Measurements from ENCODE around the gene ERCC3. TPM values are rescaled to one million over a fixed set of nuclear protein-coding genes. Genes with fewer than 3 reads are reported as not detected.
A peak's percentile ranks its signal among the peaks of the same experiment; 100 is the strongest.

The ERCC3 gene
- total RNA-seq, 1 experiment from 2014 or later = 52.7 TPM

DNA sequence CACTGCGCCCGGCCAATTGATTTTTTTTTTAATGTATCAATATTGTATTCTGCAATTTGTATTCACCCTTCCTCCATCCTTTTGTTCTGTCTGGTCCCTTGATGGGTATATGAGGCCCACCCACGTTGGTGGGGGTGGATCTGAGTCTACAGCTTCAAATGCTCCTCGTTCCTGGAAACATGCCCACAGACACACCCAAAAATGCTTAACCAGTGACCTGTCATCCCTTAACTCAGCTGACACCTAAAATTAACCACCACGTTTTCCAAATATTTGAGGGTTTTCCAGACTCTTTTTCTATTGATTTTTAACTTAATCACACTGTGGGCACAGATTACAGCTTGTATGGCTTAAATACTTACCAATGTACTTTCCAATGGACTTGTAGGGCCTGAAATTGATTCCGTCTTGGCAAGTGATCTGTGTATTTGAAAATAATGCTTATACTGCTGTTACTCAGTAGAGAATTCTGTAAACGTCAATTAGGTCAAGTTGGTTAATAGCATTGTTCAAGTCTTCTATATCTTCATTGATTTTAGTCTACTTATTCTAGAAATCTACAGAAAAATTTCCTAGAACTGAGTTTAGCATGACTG, 39.5 kb downstream of the ERCC3 start:
- no peaks in the 10 kb centered on the region for H4K20me1 ChIP-seq (ENCODE audit: insufficient read depth)
- no peaks in the 10 kb centered on the region for H3K9me2 ChIP-seq (ENCODE audit: insufficient read depth)
- DNase-seq (ENCODE audit: low read depth, low spot score) (no peak), ATAC-seq (no peak; the same call in 1 of the 2 replicates)
- peaks cover 4 to 10% of the 10 kb centered on the region in 2 experiments; a peak in 3 of 4 replicates for H3K4me1 ChIP-seq (ENCODE audit: control insufficient read depth in 1 of 2, insufficient read depth in 2 of 2, low read length in 2 of 2)
- RAD21 ChIA-PET (ENCODE audit: low non-redundant PET in 1 of 2, low total read pairs in 2 of 2, uncharacterized antibody in 2 of 2, unreplicated experiment in 2 of 2) = no interaction called here
- TF ChIP-seq, protein P1, sequence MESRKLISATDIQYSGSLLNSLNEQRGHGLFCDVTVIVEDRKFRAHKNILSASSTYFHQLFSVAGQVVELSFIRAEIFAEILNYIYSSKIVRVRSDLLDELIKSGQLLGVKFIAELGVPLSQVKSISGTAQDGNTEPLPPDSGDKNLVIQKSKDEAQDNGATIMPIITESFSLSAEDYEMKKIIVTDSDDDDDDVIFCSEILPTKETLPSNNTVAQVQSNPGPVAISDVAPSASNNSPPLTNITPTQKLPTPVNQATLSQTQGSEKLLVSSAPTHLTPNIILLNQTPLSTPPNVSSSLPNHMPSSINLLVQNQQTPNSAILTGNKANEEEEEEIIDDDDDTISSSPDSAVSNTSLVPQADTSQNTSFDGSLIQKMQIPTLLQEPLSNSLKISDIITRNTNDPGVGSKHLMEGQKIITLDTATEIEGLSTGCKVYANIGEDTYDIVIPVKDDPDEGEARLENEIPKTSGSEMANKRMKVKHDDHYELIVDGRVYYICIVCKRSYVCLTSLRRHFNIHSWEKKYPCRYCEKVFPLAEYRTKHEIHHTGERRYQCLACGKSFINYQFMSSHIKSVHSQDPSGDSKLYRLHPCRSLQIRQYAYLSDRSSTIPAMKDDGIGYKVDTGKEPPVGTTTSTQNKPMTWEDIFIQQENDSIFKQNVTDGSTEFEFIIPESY (IDR thresholded peaks at IDR 0.05; ENCODE audit: extremely low read depth, insufficient replicate concordance, low read length) = no peak
- TF ChIP-seq JUND (IDR thresholded peaks at IDR 0.05) = no peak
- TF ChIP-seq, protein P2, sequence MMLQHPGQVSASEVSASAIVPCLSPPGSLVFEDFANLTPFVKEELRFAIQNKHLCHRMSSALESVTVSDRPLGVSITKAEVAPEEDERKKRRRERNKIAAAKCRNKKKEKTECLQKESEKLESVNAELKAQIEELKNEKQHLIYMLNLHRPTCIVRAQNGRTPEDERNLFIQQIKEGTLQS (IDR thresholded peaks at IDR 0.05) = no peak
- TF ChIP-seq SIN3A (IDR thresholded peaks at IDR 0.05; ENCODE audit: low read depth) = no peak
- TF ChIP-seq POLR2AphosphoS5 (IDR thresholded peaks at IDR 0.05; ENCODE audit: low read depth, low read length) = no peak
- no peak for TF ChIP-seq TCF7L2 (IDR thresholded peaks at IDR 0.05; ENCODE audit: borderline replicate concordance, extremely low read depth, insufficient read depth, insufficient read length)
- TF ChIP-seq EZH2phosphoT487 (IDR thresholded peaks at IDR 0.05; ENCODE audit: borderline replicate concordance) = no peak
- TF ChIP-seq EZH2 (IDR thresholded peaks at IDR 0.05) = no peak
- TF ChIP-seq, protein P3, sequence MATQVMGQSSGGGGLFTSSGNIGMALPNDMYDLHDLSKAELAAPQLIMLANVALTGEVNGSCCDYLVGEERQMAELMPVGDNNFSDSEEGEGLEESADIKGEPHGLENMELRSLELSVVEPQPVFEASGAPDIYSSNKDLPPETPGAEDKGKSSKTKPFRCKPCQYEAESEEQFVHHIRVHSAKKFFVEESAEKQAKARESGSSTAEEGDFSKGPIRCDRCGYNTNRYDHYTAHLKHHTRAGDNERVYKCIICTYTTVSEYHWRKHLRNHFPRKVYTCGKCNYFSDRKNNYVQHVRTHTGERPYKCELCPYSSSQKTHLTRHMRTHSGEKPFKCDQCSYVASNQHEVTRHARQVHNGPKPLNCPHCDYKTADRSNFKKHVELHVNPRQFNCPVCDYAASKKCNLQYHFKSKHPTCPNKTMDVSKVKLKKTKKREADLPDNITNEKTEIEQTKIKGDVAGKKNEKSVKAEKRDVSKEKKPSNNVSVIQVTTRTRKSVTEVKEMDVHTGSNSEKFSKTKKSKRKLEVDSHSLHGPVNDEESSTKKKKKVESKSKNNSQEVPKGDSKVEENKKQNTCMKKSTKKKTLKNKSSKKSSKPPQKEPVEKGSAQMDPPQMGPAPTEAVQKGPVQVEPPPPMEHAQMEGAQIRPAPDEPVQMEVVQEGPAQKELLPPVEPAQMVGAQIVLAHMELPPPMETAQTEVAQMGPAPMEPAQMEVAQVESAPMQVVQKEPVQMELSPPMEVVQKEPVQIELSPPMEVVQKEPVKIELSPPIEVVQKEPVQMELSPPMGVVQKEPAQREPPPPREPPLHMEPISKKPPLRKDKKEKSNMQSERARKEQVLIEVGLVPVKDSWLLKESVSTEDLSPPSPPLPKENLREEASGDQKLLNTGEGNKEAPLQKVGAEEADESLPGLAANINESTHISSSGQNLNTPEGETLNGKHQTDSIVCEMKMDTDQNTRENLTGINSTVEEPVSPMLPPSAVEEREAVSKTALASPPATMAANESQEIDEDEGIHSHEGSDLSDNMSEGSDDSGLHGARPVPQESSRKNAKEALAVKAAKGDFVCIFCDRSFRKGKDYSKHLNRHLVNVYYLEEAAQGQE (IDR thresholded peaks at IDR 0.05; ENCODE audit: low read depth) = no peak
- no peak for TF ChIP-seq CBX3 (IDR thresholded peaks at IDR 0.05; ENCODE audit: low read depth)
- no peak for TF ChIP-seq CEBPB (IDR thresholded peaks at IDR 0.05; ENCODE audit: low read depth)
- TF ChIP-seq FOSL1 (IDR thresholded peaks at IDR 0.05; ENCODE audit: low read depth) = no peak
- no peak for TF ChIP-seq EGR1 (IDR thresholded peaks at IDR 0.05; ENCODE audit: low read depth)
- no peak for TF ChIP-seq RAD21 (IDR thresholded peaks at IDR 0.05; ENCODE audit: low read depth)
- TF ChIP-seq, protein P4, sequence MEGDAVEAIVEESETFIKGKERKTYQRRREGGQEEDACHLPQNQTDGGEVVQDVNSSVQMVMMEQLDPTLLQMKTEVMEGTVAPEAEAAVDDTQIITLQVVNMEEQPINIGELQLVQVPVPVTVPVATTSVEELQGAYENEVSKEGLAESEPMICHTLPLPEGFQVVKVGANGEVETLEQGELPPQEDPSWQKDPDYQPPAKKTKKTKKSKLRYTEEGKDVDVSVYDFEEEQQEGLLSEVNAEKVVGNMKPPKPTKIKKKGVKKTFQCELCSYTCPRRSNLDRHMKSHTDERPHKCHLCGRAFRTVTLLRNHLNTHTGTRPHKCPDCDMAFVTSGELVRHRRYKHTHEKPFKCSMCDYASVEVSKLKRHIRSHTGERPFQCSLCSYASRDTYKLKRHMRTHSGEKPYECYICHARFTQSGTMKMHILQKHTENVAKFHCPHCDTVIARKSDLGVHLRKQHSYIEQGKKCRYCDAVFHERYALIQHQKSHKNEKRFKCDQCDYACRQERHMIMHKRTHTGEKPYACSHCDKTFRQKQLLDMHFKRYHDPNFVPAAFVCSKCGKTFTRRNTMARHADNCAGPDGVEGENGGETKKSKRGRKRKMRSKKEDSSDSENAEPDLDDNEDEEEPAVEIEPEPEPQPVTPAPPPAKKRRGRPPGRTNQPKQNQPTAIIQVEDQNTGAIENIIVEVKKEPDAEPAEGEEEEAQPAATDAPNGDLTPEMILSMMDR (IDR thresholded peaks at IDR 0.05 in 2 of 3, conservative IDR thresholded peaks at IDR 0.05 in 1 of 3; ENCODE audit: borderline replicate concordance in 1 of 3, insufficient read depth in 1 of 3, low read depth in 2 of 3, low read length in 2 of 3) = no peak
- TF ChIP-seq ZFX (IDR thresholded peaks at IDR 0.05) = no peak
- TF ChIP-seq, protein P5, sequence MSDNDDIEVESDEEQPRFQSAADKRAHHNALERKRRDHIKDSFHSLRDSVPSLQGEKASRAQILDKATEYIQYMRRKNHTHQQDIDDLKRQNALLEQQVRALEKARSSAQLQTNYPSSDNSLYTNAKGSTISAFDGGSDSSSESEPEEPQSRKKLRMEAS (IDR thresholded peaks at IDR 0.05) = no peak
- no peak for TF ChIP-seq SRF (IDR thresholded peaks at IDR 0.05; ENCODE audit: low read depth)
- no peak overlapping the region for H2AFZ ChIP-seq (ENCODE audit: low read depth, low read length, poor library complexity, severe bottlenecking)
- H3K79me2 ChIP-seq (ENCODE audit: insufficient read depth, low read length) = no peaks in the 10 kb centered on the region
- intact Hi-C loops (cut with micrococcal nuclease) = no loop called here
- H3K9ac ChIP-seq (ENCODE audit: low read length) = no peak overlapping the region
- H3K27me3 ChIP-seq (ENCODE audit: insufficient read depth, low read length) = no peaks in the 10 kb centered on the region
- H3K4me3 ChIP-seq (replicated peaks in 1 of 2; ENCODE audit: low read depth in 1 of 2, low read length in 2 of 2) = no peak overlapping the region
- H3K4me2 ChIP-seq (ENCODE audit: low read length) = peak overlapping the region; percentile 32; the same call in 1 of the 2 replicates
- POLR2A ChIA-PET = no interaction called here
- CTCF ChIA-PET = no interaction called here
- H3K9me3 ChIP-seq (ENCODE audit: control insufficient read depth in 1 of 2, insufficient read depth in 1 of 2, low read depth in 1 of 2, low read length in 2 of 2) = no peaks in the 10 kb centered on the region
- no peak overlapping the region for H3K27ac ChIP-seq (ENCODE audit: low read depth, low read length)
- H3K36me3 ChIP-seq (ENCODE audit: control insufficient read depth in 1 of 2, insufficient read depth in 2 of 2, low read length in 2 of 2) = peaks cover 2 to 16% of the 10 kb centered on the region in 2 experiments; a peak in 2 of 4 replicates
- no TSS peak for BruUV-seq (replicated peaks)
